CD14-positive monocyte (primary cell): ENCODE measurements around the gene TNFSF9. TPM values are rescaled to one million over a fixed set of nuclear protein-coding genes. Genes with fewer than 3 reads are reported as not detected.

Source experiments
- DNase-seq, 3 donors: peaks; one replicate each; pipeline ENCODE4 v3.0.0-alpha.2; 2011 to 2022
- H2AFZ ChIP-seq: 2 replicates; pipeline ENCODE4 v1.6.0; 2012; ENCODE audit warnings: mild to moderate bottlenecking, low read depth, low read length, inconsistent platforms; ENCODE audit not compliant: insufficient read depth, poor library complexity, severe bottlenecking
- H3K27ac ChIP-seq, 2 donors: 1 replicate in 1 of 2; 2 replicates in 1 of 2; pipeline ENCODE4 v1.5.1; 2012 to 2013; ENCODE audit warnings: low read length in 2 of 2, control low read depth in 1 of 2, inconsistent platforms in 1 of 2, low read depth in 1 of 2, mild to moderate bottlenecking in 1 of 2
- H3K27me3 ChIP-seq, 2 donors: one replicate each; pipeline versions ENCODE4 v1.6.0 to v1.6.1; 2011 to 2013; ENCODE audit warnings: low read length in 2 of 2; ENCODE audit not compliant: control insufficient read depth in 2 of 2, insufficient read depth in 2 of 2
- H3K36me3 ChIP-seq, 2 donors: replicated peaks in 1 of 2; 1 replicate in 1 of 2; 2 replicates in 1 of 2; pipeline versions ENCODE4 v1.5.1 to v1.6.1; 2012 to 2013; ENCODE audit warnings: low read length in 2 of 2, control low read depth in 1 of 2, inconsistent platforms in 1 of 2, mild to moderate bottlenecking in 1 of 2; ENCODE audit not compliant: insufficient read depth in 2 of 2, control insufficient read depth in 1 of 2
- H3K4me1 ChIP-seq, 2 donors: 1 replicate in 1 of 2; 2 replicates in 1 of 2; pipeline versions ENCODE4 v1.5.1 to v1.6.1; 2012 to 2013; ENCODE audit warnings: low read length in 2 of 2, control low read depth in 1 of 2, inconsistent platforms in 1 of 2, mild to moderate bottlenecking in 1 of 2, moderate library complexity in 1 of 2; ENCODE audit not compliant: insufficient read depth in 2 of 2, control insufficient read depth in 1 of 2
- H3K4me2 ChIP-seq: replicated peaks from 2 replicates; pipeline ENCODE3; 2012; ENCODE audit warnings: low read length, moderate library complexity, mild to moderate bottlenecking; ENCODE audit not compliant: poor library complexity, severe bottlenecking; ENCODE audit errors: extremely low read depth
- H3K4me3 ChIP-seq, 3 experiments: fragments of 200-600 bp in 1 of 3; sonication (generic) in 1 of 3; replicated peaks in 1 of 3; 1 replicate in 2 of 3; 2 replicates in 1 of 3; pipeline ENCODE4 v1.5.1; 2011 to 2013; ENCODE audit warnings: low read length in 3 of 3, mild to moderate bottlenecking in 3 of 3, control low read depth in 2 of 3, low read depth in 2 of 3, inconsistent platforms in 1 of 3, moderate library complexity in 1 of 3
- H3K79me2 ChIP-seq: 2 replicates; pipeline ENCODE4 v1.6.0; 2012; ENCODE audit warnings: mild to moderate bottlenecking, control low read depth, inconsistent platforms, low read length, moderate library complexity; ENCODE audit not compliant: insufficient read depth
- H3K9ac ChIP-seq: 2 replicates; pipeline ENCODE4 v1.6.0; 2017; ENCODE audit warnings: low read length, mild to moderate bottlenecking; ENCODE audit not compliant: insufficient read depth, poor library complexity, severe bottlenecking
- H3K9me3 ChIP-seq, 2 donors: replicated peaks in 1 of 2; 1 replicate in 1 of 2; 2 replicates in 1 of 2; pipeline versions ENCODE4 v1.5.1 to v1.6.1; 2012 to 2013; ENCODE audit warnings: low read length in 2 of 2, control low read depth in 1 of 2; ENCODE audit not compliant: control insufficient read depth in 1 of 2, insufficient read depth in 1 of 2
- H4K20me1 ChIP-seq: 2 replicates; pipeline ENCODE4 v1.6.0; 2012; ENCODE audit warnings: mild to moderate bottlenecking, low read length, control low read depth, moderate library complexity; ENCODE audit not compliant: insufficient read depth
- H3K27ac Mint-ChIP-seq, 7 donors: one replicate each; pipeline ENCODE4 v1.8.0; 2020; ENCODE audit warnings: mild to moderate bottlenecking in 7 of 7, mixed read lengths in 7 of 7, moderate library complexity in 6 of 7, inconsistent platforms in 2 of 7
- H3K27me3 Mint-ChIP-seq, 3 donors: one replicate each; pipeline ENCODE4 v1.8.0; 2021 to 2022; ENCODE audit warnings: low read depth in 3 of 3, mild to moderate bottlenecking in 3 of 3, mixed read lengths in 3 of 3, moderate library complexity in 3 of 3, inconsistent platforms in 1 of 3
- H3K36me3 Mint-ChIP-seq, 2 donors: one replicate each; pipeline ENCODE4 v1.8.0; 2020; ENCODE audit warnings: mixed read lengths in 2 of 2, inconsistent platforms in 1 of 2, mild to moderate bottlenecking in 1 of 2
- H3K4me1 Mint-ChIP-seq: one replicate; pipeline ENCODE4 v1.8.0; 2020; ENCODE audit warnings: mild to moderate bottlenecking, mixed read lengths
- H3K4me3 Mint-ChIP-seq, 2 donors: one replicate each; pipeline ENCODE4 v1.8.0; 2020; ENCODE audit warnings: mild to moderate bottlenecking in 2 of 2, mixed read lengths in 2 of 2, moderate library complexity in 1 of 2
- H3K9me3 Mint-ChIP-seq, 7 donors: one replicate each; pipeline ENCODE4 v1.8.0; 2020 to 2022; ENCODE audit warnings: mixed read lengths in 7 of 7, mild to moderate bottlenecking in 6 of 7, moderate library complexity in 6 of 7, inconsistent platforms in 2 of 7
- CTCF ChIP-seq: fragments of 200-600 bp; IDR thresholded peaks from one replicate; pipeline ENCODE4 v1.8.0; 2022; ENCODE audit warnings: antibody characterized with exemption, mild to moderate bottlenecking
- WGBS: methylation state at CpG from one replicate; pipeline ENCODE4 v1.1.5; 2013; ENCODE audit warnings: missing lambda C conversion rate; ENCODE audit not compliant: insufficient coverage; 5-methylcytosine and 5-hydroxymethylcytosine counted together
- intact Hi-C, 2 donors: fragments of 100-400 bp; cut with micrococcal nuclease; formaldehyde crosslinking; loops; one replicate each; pipeline versions ENCODE4 v1.15.0 to v1.15.1; 2023
- polyA plus RNA-seq, 3 donors: library from polyadenylated mRNA; depleted of rRNA in 1 of 3; unstranded in 2 of 3; stranded (reverse) in 1 of 3; fragments of 300-500 nt in 2 of 3; fragments of >200 nt in 1 of 3; fragmentation: Illumina TruSeq in 2 of 3; gene quantifications; 1 replicate in 2 of 3; 2 replicates in 1 of 3; pipeline ENCODE4 v1.2.3, GENCODE V29; 2012 to 2021

Gene TNFSF9
- polyA plus RNA-seq, 3 donors = 3.7 to 4.9 (median 4.3) TPM

GRCh38 chr19:6521718-6522646 is 8.8 kb upstream of the TNFSF9 start:
- WGBS = 56% methylated on average over 15 of the region's 20 CpGs
- Histone ChIP-seq H3K4me1 (peaks cover 18 to 26% of the 10 kb centered on the region in 2 donors), H2AFZ (peak overlapping the region; percentile 37), H3K4me2 (peak overlapping the region; percentile 25), H3K79me2 (no peaks in the 10 kb centered on the region), H3K9ac (peak overlapping the region; percentile 2), H3K9me3 (no peaks in the 10 kb centered on the region), H3K27me3 (no peaks in the 10 kb centered on the region), H4K20me1 (no peaks in the 10 kb centered on the region), H3K27ac (peak overlapping the region in 1 of 2 donors; percentile 42), H3K36me3 (no peaks in the 10 kb centered on the region), H3K4me3 (peak overlapping the region in 1 of 3 experiments; percentile 36)
- H3K36me3 Mint-ChIP-seq = no peaks in the 10 kb centered on the region
- intact Hi-C loops = no loop called here
- H3K27ac Mint-ChIP-seq = peak overlapping the region in 6 of 7 donors; percentile 73 to 90 (median 84)
- peaks cover 5 to 23% (median 18%) of the 10 kb centered on the region in 3 donors for H3K27me3 Mint-ChIP-seq
- H3K4me1 Mint-ChIP-seq = peaks cover 25% of the 10 kb centered on the region
- peak overlapping the region in 1 of 2 donors; percentile 72 for H3K4me3 Mint-ChIP-seq
- peak; percentile 82 to 94 (median 84) for DNase-seq
- TF ChIP-seq CTCF = no peak
- H3K9me3 Mint-ChIP-seq = peaks cover 0 to 1% (median 0%) of the 10 kb centered on the region in 7 donors

- no peaks in the 10 kb centered on the region for H3K27me3 ChIP-seq
- peaks cover 20% of the 10 kb centered on the region for H3K4me1 Mint-ChIP-seq
- 93% methylated on average over 4 of the region's 6 CpGs for WGBS
- no peaks in the 10 kb centered on the region for H4K20me1 ChIP-seq
- H2AFZ ChIP-seq = no peak overlapping the region
- H3K79me2 ChIP-seq = no peaks in the 10 kb centered on the region
- H3K36me3 ChIP-seq = no peaks in the 10 kb centered on the region
- H3K4me3 ChIP-seq = no peak overlapping the region
- peak overlapping the region in 3 of 7 donors; percentile 50 to 90 (median 75) for H3K27ac Mint-ChIP-seq
- TF ChIP-seq CTCF = no peak
- H3K4me1 ChIP-seq = peaks cover 18 to 20% of the 10 kb centered on the region in 2 donors
- H3K27me3 Mint-ChIP-seq = peaks cover 4 to 17% (median 16%) of the 10 kb centered on the region in 3 donors
- peak overlapping the region in 1 of 2 donors; percentile 42 for H3K27ac ChIP-seq
- H3K9me3 ChIP-seq = no peaks in the 10 kb centered on the region
- H3K4me3 Mint-ChIP-seq = no peak overlapping the region
- H3K9ac ChIP-seq = peak overlapping the region; percentile 2
- H3K9me3 Mint-ChIP-seq = peaks cover 0 to 1% (median 0%) of the 10 kb centered on the region in 7 donors
- no peak for DNase-seq
- H3K36me3 Mint-ChIP-seq = no peaks in the 10 kb centered on the region
- H3K4me2 ChIP-seq = no peak overlapping the region
- intact Hi-C loops = no loop called here
Observed at GRCh38 chr19:6522712-6523111, 8.1 kb upstream of the TNFSF9 start.
